Fibroblast of pulmonary artery (primary cell): ENCODE measurements around the gene MGLL.

Experiments used
- DNase-seq: peaks from one replicate; pipeline ENCODE4 v3.0.0-alpha.2; 2010; ENCODE audit warnings: low read depth
- H3K4me3 ChIP-seq: replicated peaks from 2 replicates; pipeline ENCODE4 v1.5.1; 2011; ENCODE audit warnings: low read depth, mild to moderate bottlenecking, control low read depth, low read length, moderate library complexity
- CTCF ChIP-seq: IDR thresholded peaks from 2 replicates; pipeline ENCODE4 v1.5.1; 2011; ENCODE audit warnings: mild to moderate bottlenecking, control low read depth, low read length, inconsistent platforms; ENCODE audit errors: missing control alignments

The MGLL gene

DNA sequence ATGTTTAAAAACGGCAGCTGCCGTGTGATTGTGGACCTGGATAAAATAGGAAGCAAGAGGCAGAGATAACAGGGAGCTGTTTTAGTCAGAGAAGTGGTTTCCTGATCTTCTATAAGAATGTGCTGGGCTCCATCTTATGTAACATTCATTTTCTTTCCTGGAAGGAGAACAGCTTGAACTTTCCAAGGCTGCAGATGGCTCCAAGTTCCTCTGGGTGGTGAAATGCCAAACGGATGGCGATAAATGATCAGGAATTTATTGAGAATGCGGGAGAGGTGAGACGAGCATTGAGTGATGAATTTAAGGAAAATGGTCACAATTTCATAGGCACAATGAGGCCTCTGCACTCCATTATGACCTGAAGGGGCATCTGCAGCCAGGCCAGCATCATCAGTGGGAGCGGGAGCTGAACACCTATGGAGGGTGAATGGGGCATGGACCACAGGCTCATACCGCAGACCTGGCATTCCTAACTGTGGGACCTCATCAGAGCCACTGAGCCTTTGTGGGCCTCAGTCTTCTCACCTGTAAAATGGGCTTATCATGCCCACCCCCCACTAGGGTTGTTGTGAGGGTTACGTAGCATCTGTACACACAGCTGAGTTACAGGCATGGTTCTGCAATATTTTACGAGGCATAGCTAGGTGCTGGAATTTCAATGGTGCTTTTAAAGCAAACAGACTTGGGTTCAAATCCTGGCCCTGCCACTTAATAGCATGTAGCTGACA is 17.1 kb downstream of the MGLL start:
- H3K4me3 ChIP-seq: no peak overlapping the region
- no peak for TF ChIP-seq CTCF
- peak; percentile 52 for DNase-seq

DNA sequence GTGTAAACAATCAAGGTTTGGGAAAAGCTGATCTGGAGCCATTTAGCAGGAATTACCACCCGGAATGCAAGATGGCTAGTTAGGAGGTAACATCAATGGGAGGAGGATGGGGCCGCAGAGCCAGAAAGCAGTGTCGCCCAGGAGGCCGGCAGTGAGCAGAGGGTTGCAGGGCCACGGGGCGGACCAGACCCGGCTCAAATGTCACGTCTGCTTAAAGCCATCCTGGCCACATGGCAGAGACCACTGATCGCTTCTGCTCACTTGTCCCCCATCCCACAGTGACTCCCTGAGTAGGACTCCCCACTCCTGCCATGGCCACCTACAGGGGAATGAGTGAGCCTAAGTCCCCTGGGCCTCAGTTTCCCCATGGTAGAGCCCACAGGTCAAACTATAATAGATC is 18.2 kb downstream of the MGLL start:
- no peak overlapping the region for H3K4me3 ChIP-seq
- no peak for TF ChIP-seq CTCF
- DNase-seq: no peak

- no peak for TF ChIP-seq CTCF
- peak; percentile 85 for DNase-seq
- no peak overlapping the region for H3K4me3 ChIP-seq
Measured at GRCh38 chr3:127803619-127804018, 18.7 kb downstream of the MGLL start.

GRCh38 chr3:127802606-127803005 is 19.7 kb downstream of the MGLL start:
- no peak for DNase-seq
- H3K4me3 ChIP-seq: no peak overlapping the region
- no peak for TF ChIP-seq CTCF

GRCh38 chr3:127801731-127802313 is 20.5 kb downstream of the MGLL start:
- TF ChIP-seq CTCF: no peak
- DNase-seq: no peak
- H3K4me3 ChIP-seq: no peak overlapping the region

DNA sequence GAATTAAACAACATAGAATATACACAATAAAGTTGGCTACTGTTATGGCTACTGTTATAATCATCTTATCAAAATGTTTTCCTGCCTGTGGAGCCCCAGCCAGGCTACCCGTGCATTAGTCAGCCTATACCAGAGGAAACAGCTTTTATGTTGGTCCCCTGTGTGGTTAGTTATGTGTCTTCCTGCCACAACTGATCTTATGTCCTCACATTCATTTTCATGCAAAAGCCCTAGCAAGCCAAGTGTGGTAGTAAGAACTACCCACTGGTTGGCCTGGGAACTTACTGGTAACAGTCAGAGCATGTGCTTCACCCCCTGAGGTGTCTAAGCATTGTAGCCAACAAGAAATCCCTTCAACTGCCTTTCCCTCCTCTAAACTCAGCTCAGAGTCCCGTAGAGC is 21.8 kb downstream of the MGLL start:
- H3K4me3 ChIP-seq: no peak overlapping the region
- no peak for DNase-seq
- no peak for TF ChIP-seq CTCF

- no peak overlapping the region for H3K4me3 ChIP-seq
- DNase-seq: peak; percentile 84
- TF ChIP-seq CTCF: no peak
Measured at GRCh38 chr3:127799476-127800222, 22.7 kb downstream of the MGLL start.
